SU-DHL-6 (cell line): ENCODE measurements around the gene CLECL1.
"Not testable (repeated sequence)": the region's sequence is repeated elsewhere in the genome, so short reads cannot be mapped to it uniquely, and the experiment has no call there.

Experiments
- H2AFZ ChIP-seq: fragments of 200-600 bp; sonication (generic); 2 replicates; pipeline ENCODE4 v1.6.1; 2014; ENCODE audit warnings: low read depth, mild to moderate bottlenecking, moderate library complexity, mixed read lengths, antibody characterized with exemption, low read length; ENCODE audit not compliant: severe bottlenecking
- H3F3A ChIP-seq: fragments of 200-600 bp; shearing (Covaris generic); 2 replicates; pipeline ENCODE4 v1.6.0; 2016; ENCODE audit warnings: antibody characterized with exemption, mild to moderate bottlenecking; ENCODE audit not compliant: insufficient read depth
- H3K27ac ChIP-seq: fragments of 200-600 bp; sonication (generic); 2 replicates; pipeline ENCODE4 v1.5.1; 2016; ENCODE audit warnings: low read depth, mild to moderate bottlenecking, low read length, moderate library complexity, mixed read lengths
- H3K27me3 ChIP-seq: fragments of 200-600 bp; sonication (generic), shearing (Covaris generic); 2 replicates; pipeline ENCODE4 v1.6.0; 2014; ENCODE audit warnings: mild to moderate bottlenecking, low read length
- H3K36me3 ChIP-seq: fragments of 200-600 bp; sonication (generic); 2 replicates; pipeline ENCODE4 v1.6.1; 2014; ENCODE audit warnings: mild to moderate bottlenecking, low read length, mixed read lengths
- H3K4me2 ChIP-seq: fragments of 300-600, 200-600 bp; shearing (Covaris generic), sonication (generic); 2 replicates; pipeline ENCODE4 v1.6.0; 2014; ENCODE audit warnings: low read length, low read depth, mild to moderate bottlenecking; ENCODE audit not compliant: poor library complexity, severe bottlenecking
- H3K4me3 ChIP-seq: fragments of 200-600 bp; sonication (generic); 2 replicates; pipeline ENCODE4 v1.5.1; 2014; ENCODE audit warnings: antibody characterized with exemption, low read length, mild to moderate bottlenecking, mixed read lengths; ENCODE audit not compliant: insufficient read depth, poor library complexity, severe bottlenecking
- H3K79me2 ChIP-seq: fragments of 200-600 bp; sonication (generic); 2 replicates; pipeline ENCODE4 v1.6.1; 2014; ENCODE audit warnings: mild to moderate bottlenecking, low read length, moderate library complexity; ENCODE audit not compliant: insufficient read depth
- H3K9ac ChIP-seq: fragments of 200-600 bp; sonication (generic); 2 replicates; pipeline ENCODE4 v1.7.0; 2014; ENCODE audit warnings: mild to moderate bottlenecking, low read length
- H3K9me2 ChIP-seq: fragments of 200-600 bp; sonication (generic); replicated peaks from 2 replicates; pipeline ENCODE4 v1.6.1; 2014; ENCODE audit warnings: low read length; ENCODE audit not compliant: insufficient read depth
- H3K9me3 ChIP-seq: fragments of 200-600 bp; sonication (generic); 2 replicates; pipeline ENCODE4 v1.6.1; 2014; ENCODE audit warnings: low read length, mixed read lengths; ENCODE audit not compliant: insufficient read depth
- H4K20me1 ChIP-seq: fragments of 200-600 bp; sonication (generic); 2 replicates; pipeline ENCODE4 v1.6.1; 2014; ENCODE audit warnings: low read depth, mild to moderate bottlenecking, antibody characterized with exemption, low read length, moderate library complexity, mixed read lengths
- CTCF ChIP-seq: fragments of 200-600 bp; sonication (generic); IDR thresholded peaks from one replicate; pipeline ENCODE4 v1.5.1; 2017; ENCODE audit warnings: antibody characterized with exemption, mild to moderate bottlenecking, low read length, moderate library complexity; ENCODE audit not compliant: insufficient read depth, poor library complexity, severe bottlenecking
- EZH2phosphoT487 ChIP-seq: fragments of 200-600 bp; sonication (generic), shearing (Covaris generic); conservative IDR thresholded peaks from 2 replicates; pipeline ENCODE4 v1.6.1; 2018; ENCODE audit warnings: mild to moderate bottlenecking, antibody characterized with exemption, low read length, moderate library complexity, mixed read lengths

CLECL1 gene

GRCh38 chr12:9707864-9708808 lies 24.8 kb downstream of the CLECL1 start:
- no peaks in the 10 kb centered on the region; the same call in 1 of the 2 replicates for H3F3A ChIP-seq
- H3K27ac ChIP-seq, result peak overlapping the region; percentile 76
- no peaks in the 10 kb centered on the region for H3K79me2 ChIP-seq
- no peaks in the 10 kb centered on the region for H3K9me2 ChIP-seq
- peak overlapping the region; percentile 54 for H3K4me2 ChIP-seq
- no peaks in the 10 kb centered on the region for H3K36me3 ChIP-seq
- peak overlapping the region; percentile 51 for H3K9ac ChIP-seq
- no peaks in the 10 kb centered on the region for H4K20me1 ChIP-seq
- H3K4me3 ChIP-seq, result no peak overlapping the region
- TF ChIP-seq CTCF, result peak; percentile 53
- TF ChIP-seq EZH2phosphoT487, result no peak
- peak overlapping the region; percentile 47 for H2AFZ ChIP-seq
- H3K27me3 ChIP-seq, result no peaks in the 10 kb centered on the region
- no peaks in the 10 kb centered on the region for H3K9me3 ChIP-seq

GRCh38 chr12:9707356-9707755 lies 25.5 kb downstream of the CLECL1 start:
- TF ChIP-seq CTCF, result no peak
- TF ChIP-seq EZH2phosphoT487, result no peak
- no peaks in the 10 kb centered on the region for H3K27me3 ChIP-seq
- H3K4me3 ChIP-seq, result no peak overlapping the region
- peak overlapping the region; percentile 47 for H2AFZ ChIP-seq
- H3K36me3 ChIP-seq, result no peaks in the 10 kb centered on the region
- peak overlapping the region; percentile 76 for H3K27ac ChIP-seq
- H3F3A ChIP-seq, result no peaks in the 10 kb centered on the region; the same call in 1 of the 2 replicates
- H3K4me2 ChIP-seq, result peak overlapping the region; percentile 54
- no peaks in the 10 kb centered on the region for H3K79me2 ChIP-seq
- H3K9me2 ChIP-seq, result no peaks in the 10 kb centered on the region
- H3K9ac ChIP-seq, result peak overlapping the region; percentile 51
- H4K20me1 ChIP-seq, result no peaks in the 10 kb centered on the region
- H3K9me3 ChIP-seq, result no peaks in the 10 kb centered on the region

- Histone ChIP-seq H3K79me2 (no peaks in the 10 kb centered on the region), H3K9me3 (no peaks in the 10 kb centered on the region), H3K9me2 (no peaks in the 10 kb centered on the region), H3F3A (peaks cover 7% of the 10 kb centered on the region; the same call in 1 of the 2 replicates), H3K27me3 (no peaks in the 10 kb centered on the region), H3K27ac (peak overlapping the region; percentile 44), H3K9ac (0 out of 2 replicates have a peak overlapping the region, but pooled peaks have one; percentile 11), H2AFZ (peak overlapping the region; percentile 26), H3K4me3 (no peak overlapping the region), H3K36me3 (no peaks in the 10 kb centered on the region), H3K4me2 (peak overlapping the region; percentile 24), H4K20me1 (no peaks in the 10 kb centered on the region)
- TF ChIP-seq EZH2phosphoT487, result no peak
- no peak for TF ChIP-seq CTCF
Observed at GRCh38 chr12:9706086-9706685, 26.7 kb downstream of the CLECL1 start.

GRCh38 chr12:9704561-9704960 lies 28.3 kb downstream of the CLECL1 start:
- not testable (repeated sequence) for H3K27me3 ChIP-seq, H3K4me2 ChIP-seq, H3K27ac ChIP-seq

More at GRCh38 chr12:9704561-9704960, 28.3 kb downstream of the CLECL1 start:
- not testable (repeated sequence) for H3K4me3 ChIP-seq, H2AFZ ChIP-seq, H3K36me3 ChIP-seq, H4K20me1 ChIP-seq, H3K9ac ChIP-seq, H3K79me2 ChIP-seq, H3K9me3 ChIP-seq, H3K9me2 ChIP-seq
- peaks cover 24% of the 10 kb centered on the region for H3F3A ChIP-seq
